ENCODE results near the gene DKKL1. TPM values are rescaled to one million over a fixed set of nuclear protein-coding genes. Genes with fewer than 3 reads are reported as not detected.
"Not testable (repeated sequence)": the region's sequence is repeated elsewhere in the genome, so short reads cannot be mapped to it uniquely, and the experiment has no call there.

The DKKL1 gene
- total RNA-seq, 1 donor from 2014 or later = 2.1 TPM

GRCh38 chr19:49326165-49326704 is 37.4 kb upstream of the DKKL1 start:
- no peak overlapping the region for H3K27ac Mint-ChIP-seq (ENCODE audit: unreplicated experiment)
- H3K4me1 Mint-ChIP-seq (ENCODE audit: low read depth) = no peaks in the 10 kb centered on the region
- no peak for TF ChIP-seq CTCF (IDR thresholded peaks at IDR 0.05)
- H3K36me3 Mint-ChIP-seq (ENCODE audit: low read depth) = peaks cover 24% of the 10 kb centered on the region
- no peaks in the 10 kb centered on the region for H3K27me3 Mint-ChIP-seq (ENCODE audit: low read depth)
- peaks cover 9% of the 10 kb centered on the region for H3K9me3 Mint-ChIP-seq (ENCODE audit: low read depth)
- H3K4me3 Mint-ChIP-seq (ENCODE audit: unreplicated experiment) = no peak overlapping the region
- DNase-seq (ENCODE audit: low spot score) = no peak

DNA sequence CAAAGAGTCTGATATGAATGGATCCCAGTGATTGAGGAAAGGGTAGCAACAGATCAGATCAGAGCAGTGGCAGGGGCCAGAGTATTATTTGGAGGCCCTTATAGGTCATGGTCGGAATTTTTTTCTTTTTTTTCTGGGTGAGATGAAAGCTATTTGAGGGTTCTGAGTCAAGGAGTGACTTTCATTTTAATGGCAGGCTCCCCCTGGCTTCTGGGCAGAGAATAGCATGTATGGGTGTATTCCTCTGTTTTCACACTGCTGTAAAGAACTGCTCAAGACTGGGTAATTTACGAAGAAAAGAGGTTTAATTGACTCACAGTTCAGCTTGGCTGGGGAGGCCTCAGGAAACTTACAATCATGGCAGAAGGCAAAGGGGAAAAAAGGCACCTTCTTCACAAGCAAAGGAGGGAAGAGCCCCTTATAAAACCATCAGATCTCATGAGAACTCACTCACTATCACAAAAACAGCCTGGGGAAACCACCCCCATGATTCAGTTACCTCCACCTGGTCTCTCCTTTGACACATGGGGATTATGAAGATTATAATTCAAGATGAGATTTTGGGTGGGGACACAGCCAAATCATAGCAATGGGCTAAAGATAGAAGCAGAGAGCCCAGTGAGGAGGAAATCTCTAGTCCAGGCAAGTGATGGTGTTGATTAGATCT is 35.7 kb upstream of the DKKL1 start:
- no peak for DNase-seq (ENCODE audit: low spot score)
- Mint-ChIP-seq H3K4me3 (ENCODE audit: unreplicated experiment) (no peak overlapping the region), H3K36me3 (ENCODE audit: low read depth) (peaks cover 15% of the 10 kb centered on the region), H3K27ac (ENCODE audit: unreplicated experiment) (no peak overlapping the region), H3K4me1 (ENCODE audit: low read depth) (peaks cover 7% of the 10 kb centered on the region), H3K9me3 (ENCODE audit: low read depth) (peaks cover 6% of the 10 kb centered on the region), H3K27me3 (ENCODE audit: low read depth) (no peaks in the 10 kb centered on the region)
- TF ChIP-seq CTCF (IDR thresholded peaks at IDR 0.05) = peak; percentile 74

DNA sequence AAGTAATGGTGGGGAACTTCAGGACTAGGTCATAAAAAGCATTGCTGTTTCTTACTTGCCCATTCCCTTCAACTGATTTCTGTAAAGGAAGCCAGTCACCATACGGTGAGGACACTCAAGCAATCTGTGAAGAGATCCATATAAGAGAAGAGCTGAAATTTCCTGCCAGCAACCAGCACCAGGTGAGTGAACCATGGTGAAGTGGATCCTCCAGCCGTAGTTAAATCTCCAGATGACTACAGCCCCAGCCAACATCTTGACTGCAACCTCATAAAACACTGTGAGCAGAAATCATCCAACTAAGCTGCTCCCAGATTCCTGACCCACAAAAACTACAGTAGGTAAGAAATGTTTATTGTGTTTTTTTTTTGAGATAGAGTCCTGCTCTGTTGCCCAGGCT is 34.9 kb upstream of the DKKL1 start:
- H3K4me1 Mint-ChIP-seq (ENCODE audit: low read depth) = peaks cover 7% of the 10 kb centered on the region
- no peak for DNase-seq (ENCODE audit: low spot score)
- H3K4me3 Mint-ChIP-seq (ENCODE audit: unreplicated experiment) = no peak overlapping the region
- no peaks in the 10 kb centered on the region for H3K27me3 Mint-ChIP-seq (ENCODE audit: low read depth)
- H3K27ac Mint-ChIP-seq (ENCODE audit: unreplicated experiment) = no peak overlapping the region
- no peaks in the 10 kb centered on the region for H3K9me3 Mint-ChIP-seq (ENCODE audit: low read depth)
- H3K36me3 Mint-ChIP-seq (ENCODE audit: low read depth) = peaks cover 11% of the 10 kb centered on the region
- TF ChIP-seq CTCF (IDR thresholded peaks at IDR 0.05) = no peak

DNA sequence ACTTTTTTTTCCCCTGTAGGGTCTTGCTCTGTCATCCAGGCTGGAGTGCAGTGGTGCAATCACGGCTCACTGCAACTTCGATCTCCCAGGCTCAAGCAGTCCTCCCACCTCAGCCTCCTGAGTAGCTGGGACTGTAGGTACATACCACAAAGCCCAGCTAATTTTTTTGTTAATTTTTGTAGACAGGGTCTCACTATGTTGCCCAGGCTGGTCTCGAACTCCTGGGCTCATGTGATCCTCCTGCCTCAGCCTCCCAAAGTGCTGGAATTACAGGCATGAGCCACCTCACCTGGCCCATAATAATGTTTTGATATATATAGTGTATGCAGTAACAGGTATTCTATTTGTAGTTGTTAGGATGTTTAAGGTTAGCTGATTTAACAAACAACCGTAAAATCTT is 32.5 kb upstream of the DKKL1 start:
- not testable (repeated sequence) for H3K4me3 Mint-ChIP-seq (ENCODE audit: unreplicated experiment); DNase-seq (ENCODE audit: low spot score); H3K4me1 Mint-ChIP-seq (ENCODE audit: low read depth); H3K27me3 Mint-ChIP-seq (ENCODE audit: low read depth); H3K27ac Mint-ChIP-seq (ENCODE audit: unreplicated experiment); H3K36me3 Mint-ChIP-seq (ENCODE audit: low read depth); H3K9me3 Mint-ChIP-seq (ENCODE audit: low read depth)

- H3K4me1 Mint-ChIP-seq (ENCODE audit: low read depth) = peaks cover 7% of the 10 kb centered on the region
- H3K9me3 Mint-ChIP-seq (ENCODE audit: low read depth) = no peaks in the 10 kb centered on the region
- peaks cover 7% of the 10 kb centered on the region for H3K36me3 Mint-ChIP-seq (ENCODE audit: low read depth)
- H3K27me3 Mint-ChIP-seq (ENCODE audit: low read depth) = no peaks in the 10 kb centered on the region
- no peak for TF ChIP-seq CTCF (IDR thresholded peaks at IDR 0.05)
- H3K4me3 Mint-ChIP-seq (ENCODE audit: unreplicated experiment) = no peak overlapping the region
- DNase-seq (ENCODE audit: low spot score) = no peak
- H3K27ac Mint-ChIP-seq (ENCODE audit: unreplicated experiment) = no peak overlapping the region
These were observed 32.0 kb upstream of the DKKL1 start for GRCh38 chr19:49331616-49332055.

- H3K4me3 Mint-ChIP-seq (ENCODE audit: unreplicated experiment); H3K9me3 Mint-ChIP-seq (ENCODE audit: low read depth); H3K4me1 Mint-ChIP-seq (ENCODE audit: low read depth); H3K27me3 Mint-ChIP-seq (ENCODE audit: low read depth); DNase-seq (ENCODE audit: low spot score); H3K36me3 Mint-ChIP-seq (ENCODE audit: low read depth): not testable (repeated sequence)
- peak overlapping the region; percentile 66 for H3K27ac Mint-ChIP-seq (ENCODE audit: unreplicated experiment)
These were observed 30.8 kb upstream of the DKKL1 start for GRCh38 chr19:49332691-49333417.
